Measurements from ENCODE around the gene VPS41. TPM values are rescaled to one million over a fixed set of nuclear protein-coding genes. Genes with fewer than 3 reads are reported as not detected.

Gene VPS41
- total and polyA plus RNA-seq, 10 of the 15 experiments (the other 5 are each of a cell fraction or from before 2014, with no cell fraction given) = 15.3 to 63.2 (median 47.0) TPM

- TF ChIP-seq USF1 (IDR thresholded peaks at IDR 0.05; ENCODE audit: borderline replicate concordance, extremely low read length, insufficient read depth, low read depth, low read length) = no peak
- no peak for TF ChIP-seq FOXM1 (IDR thresholded peaks at IDR 0.05; ENCODE audit: low read depth, low read length)
- TF ChIP-seq IKZF2 (IDR thresholded peaks at IDR 0.05) = no peak
- no peak for TF ChIP-seq PAX8 (IDR thresholded peaks at IDR 0.05)
- TF ChIP-seq HDAC2 (IDR thresholded peaks at IDR 0.05) = no peak
- no peak for TF ChIP-seq MYB (IDR thresholded peaks at IDR 0.05; ENCODE audit: borderline replicate concordance, low read depth, low read length)
Measured at GRCh38 chr7:38909870-38910269, 879 bp upstream of the VPS41 start (continued).

- Histone ChIP-seq H2AFZ (ENCODE audit: control insufficient read depth, low read depth, low read length) (no peak overlapping the region), H3K27ac (ENCODE audit: control insufficient read depth, insufficient read depth) (no peak overlapping the region; the same call in 1 of the 2 replicates), H3K4me3 (peak overlapping the region; percentile 89), H3K9me3 (replicated peaks; ENCODE audit: control insufficient read depth, insufficient read depth, low read length) (no peaks in the 10 kb centered on the region), H4K20me1 (ENCODE audit: control insufficient read depth, insufficient read depth) (no peaks in the 10 kb centered on the region), H3K9ac (ENCODE audit: control insufficient read depth, insufficient read depth, low read length) (no peak overlapping the region), H3K4me1 (ENCODE audit: control insufficient read depth, insufficient read depth, low read length) (peaks cover 15% of the 10 kb centered on the region), H3K36me3 (ENCODE audit: control insufficient read depth in 2 of 2, insufficient read depth in 2 of 2, low read length in 1 of 2) (no peaks in the 10 kb centered on the region), H3K79me2 (ENCODE audit: control insufficient read depth, insufficient read depth, low read length) (peaks cover 47% of the 10 kb centered on the region), H3K4me2 (ENCODE audit: control insufficient read depth, insufficient read depth) (peak overlapping the region; percentile 76), H3K27me3 (replicated peaks in 1 of 2; ENCODE audit: control insufficient read depth in 2 of 2, insufficient read depth in 2 of 2, low read length in 1 of 2) (no peaks in the 10 kb centered on the region)
- no peak for DNase-seq (ENCODE audit: low read depth, low spot score)
- intact Hi-C loops (cut with micrococcal nuclease; ENCODE audit: unreplicated experiment) (loop anchor here (5.0 kb wide), 1 partner anchor 540 kb away; no protein-coding TSS in a partner anchor), in situ Hi-C loops (cut with MboI) (no loop called here)
- WGBS (ENCODE audit: insufficient coverage, insufficient replicate concordance, low lambda C conversion rate, missing lambda C conversion rate) = 0% methylated on average over 1 of the region's 1 CpG
- ChIA-PET SMC1A (ENCODE audit: uncharacterized antibody, unreplicated experiment) (interaction anchor here (1.2 to 1.3 kb wide), 2 partner anchors 11 to 82 kb away, joined by 3 read pairs; no protein-coding TSS in a partner anchor), CTCF (interaction anchor here (1.3 to 1.6 kb wide), 2 partner anchors 32 to 77 kb away, joined by 3 to 4 read pairs; no protein-coding TSS in a partner anchor), RAD21 (ENCODE audit: unreplicated experiment) (no interaction called here), POLR2A (interaction anchor here (0.6 to 1.0 kb wide), 3 partner anchors 10 to 137 kb away, joined by 3 to 4 read pairs (median 4); no protein-coding TSS in a partner anchor)
- no TSS peak for BruUV-seq (replicated peaks)
- ATAC-seq = no peak
- TF ChIP-seq RELA (IDR thresholded peaks at IDR 0.05; ENCODE audit: borderline replicate concordance, partially characterized antibody) = no peak
- FAIRE-seq = no peak
Measured at GRCh38 chr7:38907766-38908165, 1.2 kb downstream of the VPS41 start.
